NCI-H226 (cell line): ENCODE data around the gene AFTPH.

ENCODE experiments used
- DNase-seq: peaks from one replicate; pipeline ENCODE4 v3.0.0-alpha.2; 2015

The AFTPH gene

DNA sequence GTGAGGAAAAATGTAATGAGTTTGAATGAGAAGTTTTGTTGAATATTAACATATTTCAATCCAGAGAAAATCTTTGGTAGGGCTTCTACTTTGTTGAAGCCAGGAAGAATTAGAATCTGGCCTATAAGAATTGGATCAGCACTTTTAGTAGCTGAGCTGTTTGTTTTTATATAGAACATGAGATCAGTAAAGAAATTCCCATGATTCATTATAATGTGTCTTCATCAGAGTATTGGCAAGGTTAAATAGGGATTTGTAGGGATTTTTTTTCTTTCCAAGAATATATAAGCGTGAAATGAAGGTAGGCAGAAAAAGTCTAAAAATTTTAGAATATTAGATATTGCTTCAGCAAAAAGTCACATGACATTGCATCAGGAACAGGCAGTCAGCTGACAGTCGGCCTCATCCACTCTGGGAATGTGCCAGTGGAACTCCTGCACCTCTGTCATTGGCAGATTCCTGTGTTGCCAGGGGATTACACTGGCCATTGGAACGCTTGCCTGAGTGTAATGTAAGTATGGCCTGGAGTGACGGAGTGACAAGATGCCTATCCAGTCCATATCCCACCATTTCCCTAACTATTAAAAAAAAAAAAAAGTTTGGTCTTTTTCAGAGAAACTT, 69.0 kb downstream of the AFTPH start:
- no peak for DNase-seq

- DNase-seq, result no peak
Measured at GRCh38 chr2:64594226-64594989, 70.3 kb downstream of the AFTPH start.

GRCh38 chr2:64595397-64596176, 71.5 kb downstream of the AFTPH start:
- DNase-seq, result no peak

- DNase-seq, result no peak
Measured at GRCh38 chr2:64598226-64598625, 74.1 kb downstream of the AFTPH start.

- no peak for DNase-seq
Measured at GRCh38 chr2:64599469-64599868, 75.3 kb downstream of the AFTPH start.

DNA sequence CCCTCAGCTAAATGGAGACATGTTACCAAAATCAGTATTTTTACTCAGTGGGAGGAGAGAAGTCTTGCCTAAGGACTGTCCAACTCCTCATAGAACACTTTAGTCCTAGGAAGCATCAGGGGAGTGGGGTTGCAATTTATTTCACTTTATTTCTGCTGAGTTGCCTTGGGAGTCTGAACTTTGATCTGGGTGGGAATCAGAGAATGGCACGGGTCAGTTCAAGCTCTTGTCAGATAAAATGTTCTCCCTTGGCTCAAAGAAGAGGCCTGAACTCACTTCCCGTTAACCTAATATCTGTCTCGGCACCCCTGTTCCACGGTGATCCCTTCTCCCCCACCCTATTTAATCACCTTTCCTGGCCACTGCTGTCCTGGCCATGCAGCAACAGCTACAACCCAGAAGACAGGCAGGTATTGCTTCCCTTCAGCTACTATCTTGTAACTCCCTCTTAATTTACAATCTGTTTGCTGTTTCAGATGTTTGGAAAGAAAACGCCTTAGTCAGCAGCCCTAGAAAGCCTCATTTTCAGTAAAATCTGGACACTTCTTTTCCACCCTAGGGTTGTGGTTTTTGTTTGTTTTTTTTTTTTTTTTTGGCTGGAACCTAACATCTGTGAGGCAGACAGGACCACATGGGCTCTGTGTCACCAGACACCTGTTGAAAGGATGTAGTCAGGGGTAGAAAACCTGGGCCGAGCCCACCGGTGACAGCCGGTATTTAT, 77.1 kb downstream of the AFTPH start:
- no peak for DNase-seq

- no peak for DNase-seq
Measured at GRCh38 chr2:64601785-64602391, 77.8 kb downstream of the AFTPH start.

GRCh38 chr2:64602436-64602835, 78.3 kb downstream of the AFTPH start:
- DNase-seq, result no peak

DNA sequence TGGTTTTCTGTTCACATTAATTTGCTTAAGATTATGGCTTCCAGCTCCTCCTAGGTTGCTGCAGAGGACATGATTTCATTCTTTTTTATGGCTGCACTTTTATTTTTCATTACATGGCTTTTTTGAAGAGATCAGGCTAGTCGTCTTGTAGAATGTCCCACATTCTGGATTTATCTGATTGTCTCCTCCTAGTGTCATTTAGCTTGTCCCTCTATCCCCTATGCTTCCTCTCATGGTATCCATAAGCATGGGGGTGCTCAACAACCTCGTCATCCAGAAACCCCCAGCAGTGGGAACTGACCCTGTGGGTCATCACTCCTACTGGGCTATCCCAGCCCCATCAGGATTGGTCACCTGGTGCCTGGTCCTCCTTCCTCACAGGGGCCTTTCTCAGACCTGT, 80.0 kb downstream of the AFTPH start:
- no peak for DNase-seq

DNA sequence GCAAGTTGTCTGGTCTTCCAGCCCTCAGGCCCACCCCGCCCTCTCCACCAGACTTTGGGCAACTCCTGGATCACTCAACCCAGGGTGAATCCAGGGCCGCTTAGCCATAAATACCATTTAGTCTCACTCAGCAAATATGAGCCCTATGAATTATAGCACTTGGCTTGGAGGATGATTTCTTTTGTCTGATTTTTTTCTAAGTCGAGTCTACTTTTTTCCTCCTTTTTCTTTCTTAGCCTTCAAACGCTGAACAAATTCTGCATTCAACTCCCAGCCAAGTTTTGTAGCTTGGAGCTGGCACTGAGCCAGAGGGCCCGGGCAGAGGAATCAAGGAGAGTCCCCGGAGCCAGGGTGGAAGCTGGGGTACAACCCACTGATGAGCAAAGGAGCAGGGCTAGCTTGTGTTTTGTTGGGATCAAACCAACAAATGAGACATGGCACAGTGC, 80.9 kb downstream of the AFTPH start:
- DNase-seq, result peak; percentile 12

DNA sequence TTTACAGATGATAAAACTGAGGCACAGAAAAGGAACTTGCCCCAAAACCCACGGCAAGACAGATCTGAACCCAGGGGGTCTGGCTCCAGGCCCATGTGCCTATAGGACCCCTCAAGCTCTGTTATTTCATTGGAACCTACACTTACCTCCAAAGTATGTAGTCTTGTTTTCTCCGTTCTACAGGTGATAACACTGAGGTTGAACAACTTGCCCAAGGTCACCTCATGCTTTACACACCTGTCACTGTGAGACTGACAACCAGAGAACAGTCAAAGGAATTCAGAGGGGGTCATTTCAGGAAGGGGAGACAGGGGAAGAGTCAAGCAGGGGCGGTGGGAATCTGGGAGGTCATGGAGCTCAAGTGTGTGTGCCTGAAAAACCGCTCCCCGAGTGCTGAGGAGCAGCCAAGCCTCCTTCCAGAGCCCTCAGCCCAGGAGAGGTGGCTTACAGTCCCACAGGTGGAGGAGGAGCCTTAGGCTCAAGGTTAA, 81.9 kb downstream of the AFTPH start:
- no peak for DNase-seq

GRCh38 chr2:64606479-64607363, 82.6 kb downstream of the AFTPH start:
- DNase-seq, result no peak

GRCh38 chr2:64607381-64608304, 83.5 kb downstream of the AFTPH start:
- DNase-seq, result no peak

GRCh38 chr2:64608867-64609226, 84.7 kb downstream of the AFTPH start:
- no peak for DNase-seq

- no peak for DNase-seq
Measured at GRCh38 chr2:64609227-64609941, 85.3 kb downstream of the AFTPH start.

- no peak for DNase-seq
Measured at GRCh38 chr2:64609942-64610281, 85.8 kb downstream of the AFTPH start.

GRCh38 chr2:64610316-64610855, 86.3 kb downstream of the AFTPH start:
- DNase-seq, result no peak

- no peak for DNase-seq
Measured at GRCh38 chr2:64612575-64613195, 88.6 kb downstream of the AFTPH start.

- DNase-seq, result no peak
Measured at GRCh38 chr2:64613276-64613675, 89.1 kb downstream of the AFTPH start.
